HCT116 (cell line): ENCODE results near the gene PYROXD2.

Experiments
- CTCF ChIP-seq, 3 experiments: fragments of 200-600 bp in 1 of 3; sonication (generic) in 1 of 3; IDR thresholded peaks in 2 of 3; conservative IDR thresholded peaks in 1 of 3; 2 replicates each; pipeline ENCODE4 v1.5.1; 2012 to 2017; ENCODE audit warnings: low read depth in 2 of 3, low read length in 2 of 3, antibody characterized with exemption in 1 of 3, borderline replicate concordance in 1 of 3, control low read depth in 1 of 3, mild to moderate bottlenecking in 1 of 3, mixed read lengths in 1 of 3, mixed run types in 1 of 3, moderate library complexity in 1 of 3; ENCODE audit not compliant: insufficient read depth in 1 of 3
- ELF1 ChIP-seq: IDR thresholded peaks from 2 replicates; pipeline ENCODE4 v1.6.1; 2012; ENCODE audit warnings: low read depth, borderline replicate concordance
- EZH2 ChIP-seq: fragments of 200-600 bp; sonication (generic); IDR thresholded peaks from 2 replicates; pipeline ENCODE4 v1.6.1; 2017; ENCODE audit warnings: antibody characterized with exemption, mixed run types
- EZH2phosphoT487 ChIP-seq: fragments of 200-600 bp; IDR thresholded peaks from 2 replicates; pipeline ENCODE4 v1.6.1; 2018; ENCODE audit warnings: antibody characterized with exemption, borderline replicate concordance
- MAX ChIP-seq: IDR thresholded peaks from 2 replicates; pipeline ENCODE4 v1.6.1; 2012
- POLR2A ChIP-seq: IDR thresholded peaks from 2 replicates; pipeline ENCODE4 v1.7.0; 2011; ENCODE audit warnings: borderline replicate concordance; ENCODE audit not compliant: insufficient read depth, insufficient read length; ENCODE audit errors: extremely low read depth
- POLR2AphosphoS5 ChIP-seq: IDR thresholded peaks from 2 replicates; pipeline ENCODE4 v1.6.1; 2011; ENCODE audit warnings: mild to moderate bottlenecking, low read depth, low read length, moderate library complexity
- REST ChIP-seq: IDR thresholded peaks from 2 replicates; pipeline ENCODE4 v1.6.1; 2012; ENCODE audit warnings: low read depth
- SP1 ChIP-seq: IDR thresholded peaks from 2 replicates; pipeline ENCODE4 v1.6.1; 2012; ENCODE audit warnings: low read depth
- TCF7L2 ChIP-seq: IDR thresholded peaks from 2 replicates; pipeline ENCODE4 v1.7.0; 2011; ENCODE audit warnings: borderline replicate concordance, inconsistent platforms; ENCODE audit not compliant: insufficient read depth, insufficient read length; ENCODE audit errors: extremely low read depth
- ZNF274 ChIP-seq: fragments of 200-500 bp; sonication (Bioruptor generic); IDR thresholded peaks from 2 replicates; pipeline ENCODE4 v1.6.1; 2014; ENCODE audit warnings: mild to moderate bottlenecking, low read depth, low read length, inconsistent platforms

- TF ChIP-seq POLR2A: no peak
- no peak for TF ChIP-seq ZNF274
- no peak for TF ChIP-seq EZH2
- no peak for TF ChIP-seq CTCF (IDR thresholded peaks at IDR 0.05 in 2 of 3, conservative IDR thresholded peaks at IDR 0.05 in 1 of 3; ENCODE audit: borderline replicate concordance in 1 of 3, insufficient read depth in 1 of 3, low read depth in 2 of 3, low read length in 2 of 3)
- no peak for TF ChIP-seq MAX
- TF ChIP-seq ELF1: no peak
- TF ChIP-seq REST: no peak
- no peak for TF ChIP-seq POLR2AphosphoS5
- TF ChIP-seq EZH2phosphoT487: no peak
- no peak for TF ChIP-seq TCF7L2
- TF ChIP-seq SP1: no peak
These were observed 76.1 kb downstream of the PYROXD2 start for GRCh38 chr10:98338896-98339295.
